Prostate gland (tissue), 2 donors: ENCODE results near the gene CHPT1. TPM values are rescaled to one million over a fixed set of nuclear protein-coding genes. Genes with fewer than 3 reads are reported as not detected.

Source experiments
- DNase-seq: peaks from one replicate; pipeline ENCODE4 v3.0.0-alpha.2; 2019; ENCODE audit warnings: low spot score
- H3K27ac ChIP-seq, 2 donors: fragments of 200-600 bp; sonication (generic); 2 replicates each; pipeline ENCODE4 v1.5.1; 2017 to 2019
- H3K27me3 ChIP-seq: fragments of 200-600 bp; sonication (generic); replicated peaks from 2 replicates; pipeline ENCODE4 v1.5.1; 2019; ENCODE audit not compliant: insufficient read depth
- H3K36me3 ChIP-seq, 2 donors: fragments of 200-600 bp; sonication (generic); 1 replicate in 1 of 2; 2 replicates in 1 of 2; pipeline versions ENCODE4 v1.5.1 to v1.8.1; 2017 to 2019
- H3K4me1 ChIP-seq: fragments of 200-600 bp; sonication (generic); replicated peaks from 2 replicates; pipeline ENCODE4 v1.5.1; 2019
- H3K4me3 ChIP-seq, 2 donors: fragments of 200-600 bp; sonication (generic); 2 replicates each; pipeline ENCODE4 v1.5.1; 2017 to 2019
- H3K9me3 ChIP-seq: fragments of 200-600 bp; sonication (generic); 2 replicates; pipeline ENCODE4 v1.5.1; 2017
- POLR2A ChIP-seq: fragments of 450-650 bp; IDR thresholded peaks from one replicate; pipeline ENCODE4 v1.6.1; 2016; ENCODE audit warnings: antibody characterized with exemption, mild to moderate bottlenecking
- POLR2AphosphoS5 ChIP-seq: sonication (generic); formaldehyde crosslinking; IDR thresholded peaks from one replicate; pipeline ENCODE4 v1.6.1; 2017; ENCODE audit warnings: antibody characterized with exemption
- WGBS: methylation state at CpG from one replicate; pipeline ENCODE4 v1.1.5; 2018; 5-methylcytosine and 5-hydroxymethylcytosine counted together
- intact Hi-C: fragments of 100-400 bp; cut with DNase I; formaldehyde crosslinking; loops from one replicate; pipeline ENCODE4 v1.14.2; 2022
- total RNA-seq, 2 donors: library from RNA; depleted of rRNA; stranded (reverse); fragments of >200 nt; gene quantifications; one replicate each; pipeline ENCODE4 v1.1.0, GENCODE V29; 2016
- TF ChIP-seq, protein P1 (sequence below), 4 experiments: fragments of 200-600 bp in 2 of 4; fragments of 450-650 bp in 2 of 4; sonication (generic) in 2 of 4; IDR thresholded peaks; 1 replicate in 3 of 4; 2 replicates in 1 of 4; pipeline ENCODE4 v1.5.1; 2016 to 2019; ENCODE audit warnings: antibody characterized with exemption in 4 of 4, mild to moderate bottlenecking in 2 of 4, moderate library complexity in 2 of 4

The CHPT1 gene
- total RNA-seq, 2 donors from 2014 or later = 106 to 129 TPM

DNA sequence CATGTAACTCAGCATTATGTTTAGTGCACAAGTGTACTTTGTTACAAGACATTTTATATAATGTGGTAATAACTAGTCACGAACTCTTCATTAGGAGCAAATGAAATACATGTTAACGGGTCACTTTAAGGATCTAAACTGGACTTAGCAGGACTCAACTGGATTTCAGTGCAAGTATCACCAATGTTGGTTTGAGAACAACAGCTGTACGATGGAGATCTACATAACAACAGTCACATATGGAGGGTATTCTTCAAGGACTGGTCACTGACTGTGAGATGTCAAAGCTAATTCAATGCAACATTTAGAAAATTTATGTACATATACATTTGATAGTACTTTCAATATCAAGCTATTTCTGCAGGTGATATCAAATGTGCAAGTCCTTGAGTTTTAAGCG is 64.3 kb downstream of the CHPT1 start:
- Histone ChIP-seq H3K9me3 (no peaks in the 10 kb centered on the region), H3K27me3 (no peaks in the 10 kb centered on the region), H3K27ac (peak overlapping the region in 1 of 2 donors; percentile 21), H3K4me1 (peaks cover 3% of the 10 kb centered on the region), H3K36me3 (no peaks in the 10 kb centered on the region), H3K4me3 (no peak overlapping the region)
- TF ChIP-seq POLR2A = no peak
- TF ChIP-seq, protein P1, sequence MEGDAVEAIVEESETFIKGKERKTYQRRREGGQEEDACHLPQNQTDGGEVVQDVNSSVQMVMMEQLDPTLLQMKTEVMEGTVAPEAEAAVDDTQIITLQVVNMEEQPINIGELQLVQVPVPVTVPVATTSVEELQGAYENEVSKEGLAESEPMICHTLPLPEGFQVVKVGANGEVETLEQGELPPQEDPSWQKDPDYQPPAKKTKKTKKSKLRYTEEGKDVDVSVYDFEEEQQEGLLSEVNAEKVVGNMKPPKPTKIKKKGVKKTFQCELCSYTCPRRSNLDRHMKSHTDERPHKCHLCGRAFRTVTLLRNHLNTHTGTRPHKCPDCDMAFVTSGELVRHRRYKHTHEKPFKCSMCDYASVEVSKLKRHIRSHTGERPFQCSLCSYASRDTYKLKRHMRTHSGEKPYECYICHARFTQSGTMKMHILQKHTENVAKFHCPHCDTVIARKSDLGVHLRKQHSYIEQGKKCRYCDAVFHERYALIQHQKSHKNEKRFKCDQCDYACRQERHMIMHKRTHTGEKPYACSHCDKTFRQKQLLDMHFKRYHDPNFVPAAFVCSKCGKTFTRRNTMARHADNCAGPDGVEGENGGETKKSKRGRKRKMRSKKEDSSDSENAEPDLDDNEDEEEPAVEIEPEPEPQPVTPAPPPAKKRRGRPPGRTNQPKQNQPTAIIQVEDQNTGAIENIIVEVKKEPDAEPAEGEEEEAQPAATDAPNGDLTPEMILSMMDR (IDR thresholded peaks at IDR 0.05) = no peak
- no peak for TF ChIP-seq POLR2AphosphoS5
- intact Hi-C loops = loop anchor here (10.0 kb wide), 1 partner anchor 267 kb away; no protein-coding TSS in a partner anchor
- DNase-seq = no peak
- 92% methylated on average over 4 of the region's 4 CpGs for WGBS

DNA sequence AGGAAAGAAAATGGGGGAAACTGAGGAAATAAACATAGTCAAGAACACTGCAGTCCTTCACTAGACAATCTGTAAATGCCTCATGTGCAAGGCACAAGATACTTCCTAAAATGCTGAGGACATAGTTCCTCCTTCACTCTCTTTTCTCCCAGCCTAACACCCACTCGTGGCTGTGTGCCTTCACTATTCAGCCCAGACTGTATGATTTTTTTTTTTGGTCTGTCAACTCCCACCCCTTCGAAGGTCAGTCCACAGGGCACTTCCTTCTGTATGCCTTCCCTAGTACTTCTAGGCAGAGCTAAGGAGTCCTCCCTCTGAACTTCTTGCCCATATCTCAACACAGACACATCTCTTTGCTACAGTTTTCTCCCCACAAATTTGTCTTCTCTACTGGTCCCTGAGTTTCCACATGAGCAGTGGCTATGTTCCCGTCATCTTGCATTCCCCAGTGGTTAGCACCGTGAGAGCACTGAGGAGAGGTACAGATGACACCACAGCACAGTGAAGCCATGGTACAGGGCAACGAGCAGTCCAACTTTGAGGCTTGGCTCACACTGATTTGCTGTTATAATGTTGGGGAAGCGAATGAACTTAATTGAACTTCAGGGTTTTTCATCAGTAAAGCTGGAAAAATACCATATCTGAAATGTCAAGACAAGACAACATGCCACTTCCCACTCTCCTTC is 65.9 kb downstream of the CHPT1 start:
- intact Hi-C loops = loop anchor here (10.0 kb wide), 1 partner anchor 269 kb away; no protein-coding TSS in a partner anchor
- WGBS = 77% methylated on average over 6 of the region's 6 CpGs
- H3K27ac ChIP-seq = peak overlapping the region; percentile 54 to 67
- no peaks in the 10 kb centered on the region for H3K36me3 ChIP-seq
- no peaks in the 10 kb centered on the region for H3K9me3 ChIP-seq
- H3K4me1 ChIP-seq = peaks cover 3% of the 10 kb centered on the region
- TF ChIP-seq, protein P1 (IDR thresholded peaks at IDR 0.05) = no peak
- TF ChIP-seq POLR2A = no peak
- no peak for TF ChIP-seq POLR2AphosphoS5
- DNase-seq = no peak
- no peaks in the 10 kb centered on the region for H3K27me3 ChIP-seq
- no peak overlapping the region for H3K4me3 ChIP-seq

DNA sequence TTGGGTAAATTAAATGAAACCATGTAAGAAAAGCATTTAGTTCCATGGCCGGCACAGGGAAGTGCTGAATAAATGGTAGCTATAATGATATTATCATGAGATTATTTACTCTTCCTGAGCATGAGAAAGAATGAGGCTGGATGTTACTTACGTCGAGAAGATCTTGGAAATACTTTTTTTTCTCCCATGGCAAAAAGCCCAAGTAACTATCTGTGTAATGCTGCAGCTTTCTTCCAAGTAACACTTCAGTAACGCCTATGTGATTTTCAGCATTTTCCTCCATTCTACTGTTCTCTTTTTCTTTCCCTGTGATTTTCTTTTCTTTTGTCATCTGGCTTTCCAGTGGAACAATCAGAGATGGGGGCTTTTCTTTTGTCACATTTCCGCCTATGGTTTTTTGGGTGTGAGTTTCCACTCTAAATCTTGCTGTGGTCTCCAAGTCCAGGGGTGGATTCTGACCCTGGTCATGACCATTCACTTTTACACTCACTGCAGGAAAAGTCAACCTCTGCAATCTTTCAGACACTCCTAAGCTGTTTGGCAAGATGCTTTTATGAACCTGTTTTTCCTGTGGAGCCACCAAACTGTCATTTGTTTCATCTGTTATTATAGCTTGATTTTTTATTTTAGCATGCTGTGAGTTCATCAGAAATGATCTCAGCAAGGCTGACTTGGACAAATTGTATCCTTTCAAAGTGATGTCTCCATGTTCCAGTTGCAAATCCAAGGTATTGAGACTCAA is 66.8 kb downstream of the CHPT1 start:
- WGBS = 13% methylated on average over 5 of the region's 5 CpGs
- Histone ChIP-seq H3K4me1 (peaks cover 3% of the 10 kb centered on the region), H3K27ac (peak overlapping the region; percentile 54 to 67), H3K36me3 (no peaks in the 10 kb centered on the region), H3K4me3 (no peak overlapping the region), H3K27me3 (no peaks in the 10 kb centered on the region), H3K9me3 (no peaks in the 10 kb centered on the region)
- no peak for TF ChIP-seq POLR2A
- TF ChIP-seq, protein P1 (IDR thresholded peaks at IDR 0.05) = no peak
- peak; percentile 65 for TF ChIP-seq POLR2AphosphoS5
- peak; percentile 69 for DNase-seq
- intact Hi-C loops = loop anchor here (10.0 kb wide), 1 partner anchor 269 kb away; no protein-coding TSS in a partner anchor

DNA sequence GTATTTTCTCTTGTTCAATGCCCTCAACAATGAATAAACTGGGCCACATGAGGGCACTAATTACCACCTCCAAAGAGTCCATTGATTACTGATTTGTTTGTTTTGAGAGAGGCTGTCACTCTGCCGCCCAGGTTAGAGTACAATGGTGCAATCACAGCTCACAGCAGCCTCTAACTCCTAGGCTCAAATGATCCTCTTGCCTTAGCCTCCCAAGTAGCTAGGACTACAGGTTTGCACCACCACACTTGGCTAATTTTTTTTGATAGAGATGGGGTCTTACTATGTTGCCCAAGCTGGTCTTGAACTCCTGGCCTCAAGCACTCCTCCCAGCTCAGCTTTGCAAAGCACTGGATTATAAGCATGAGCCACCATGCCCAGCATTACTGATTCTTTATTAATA is 70.1 kb downstream of the CHPT1 start:
- no peak for DNase-seq
- no peak overlapping the region for H3K4me3 ChIP-seq
- intact Hi-C loops = loop anchor here (10.0 kb wide), 1 partner anchor 273 kb away; no protein-coding TSS in a partner anchor
- H3K4me1 ChIP-seq = peaks cover 8% of the 10 kb centered on the region
- WGBS = 90% methylated on average over 1 of the region's 1 CpG
- no peaks in the 10 kb centered on the region for H3K9me3 ChIP-seq
- no peak overlapping the region for H3K27ac ChIP-seq
- TF ChIP-seq, protein P1 (IDR thresholded peaks at IDR 0.05) = no peak
- TF ChIP-seq POLR2AphosphoS5 (no peak), POLR2A (no peak)
- no peaks in the 10 kb centered on the region for H3K36me3 ChIP-seq
- H3K27me3 ChIP-seq = no peaks in the 10 kb centered on the region
